ENCODE measurements around the gene TBL1X.
"Not testable (repeated sequence)": the region's sequence is repeated elsewhere in the genome, so short reads cannot be mapped to it uniquely, and the experiment has no call there.

Gene TBL1X

GRCh38 chrX:9459186-9459748, 5.6 kb upstream of the TBL1X start:
- no peak for DNase-seq

- DNase-seq: no peak
These were observed 3.8 kb upstream of the TBL1X start for GRCh38 chrX:9461087-9461486.

DNA sequence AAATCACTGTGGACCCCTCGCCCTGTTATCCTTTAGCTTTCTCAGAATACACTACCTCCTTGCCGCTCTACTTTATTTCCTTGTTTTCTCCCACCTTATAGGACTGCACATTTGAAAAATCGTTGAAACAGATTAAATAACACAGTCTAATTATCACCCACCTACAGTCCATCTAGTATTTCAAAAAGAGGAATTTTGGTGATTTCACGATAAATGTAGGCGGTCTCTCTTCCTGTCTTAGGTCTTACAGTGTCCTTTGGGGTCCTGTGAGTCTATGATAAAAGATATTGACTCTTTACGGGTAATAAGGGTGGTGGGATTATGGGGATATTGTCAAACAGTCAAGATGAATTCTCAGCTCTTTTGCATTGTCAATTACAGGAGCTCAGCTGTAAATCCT, 2.4 kb upstream of the TBL1X start:
- DNase-seq: no peak

- DNase-seq: no peak
These were observed 694 bp downstream of the TBL1X start for GRCh38 chrX:9465380-9466123.

- DNase-seq: no peak
These were observed 1.3 kb downstream of the TBL1X start for GRCh38 chrX:9466124-9466495.

- no peak for DNase-seq
These were observed 1.9 kb downstream of the TBL1X start for GRCh38 chrX:9466736-9467135.

GRCh38 chrX:9467146-9467545, 2.3 kb downstream of the TBL1X start:
- no peak for DNase-seq

DNA sequence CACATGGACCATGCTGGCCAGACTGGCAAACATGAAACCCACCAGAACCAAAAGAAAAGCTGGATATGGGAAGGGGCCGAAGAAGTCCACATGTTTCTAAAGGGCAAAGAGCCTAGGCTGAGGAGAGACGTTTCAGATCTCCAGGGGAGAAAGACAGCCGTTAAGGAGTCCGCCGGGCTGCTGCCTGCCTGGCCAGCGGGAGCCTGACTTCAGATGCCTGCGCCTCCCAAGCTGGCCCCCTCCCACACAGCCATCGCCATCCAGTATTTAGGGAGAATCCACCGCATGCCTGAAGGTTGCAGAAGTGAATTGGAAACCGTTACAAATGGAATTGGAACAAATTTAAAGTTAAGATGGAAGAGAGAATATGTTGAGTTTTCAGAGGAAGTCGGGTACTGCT, 2.9 kb downstream of the TBL1X start:
- DNase-seq: no peak

DNA sequence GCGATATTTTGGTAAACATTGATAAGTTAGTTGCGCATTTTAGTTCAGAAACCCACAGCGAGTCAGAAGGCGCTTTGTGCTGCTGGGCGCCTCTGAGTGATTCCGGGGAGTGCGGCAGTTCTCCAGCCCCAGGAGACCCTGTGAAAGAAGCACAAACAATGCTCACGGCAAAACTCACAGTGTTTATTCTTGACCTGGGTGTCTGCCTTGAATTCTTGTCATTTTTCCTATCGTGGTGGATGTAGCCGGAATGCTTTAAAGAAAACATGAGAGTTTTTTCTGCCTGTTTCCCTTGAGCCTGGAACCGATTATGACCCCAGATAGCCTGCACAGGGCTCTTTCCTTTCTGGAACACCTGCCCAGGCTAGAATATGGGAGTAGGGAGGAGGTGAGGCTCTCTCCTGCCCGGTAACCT, 6.7 kb downstream of the TBL1X start:
- DNase-seq: no peak

DNA sequence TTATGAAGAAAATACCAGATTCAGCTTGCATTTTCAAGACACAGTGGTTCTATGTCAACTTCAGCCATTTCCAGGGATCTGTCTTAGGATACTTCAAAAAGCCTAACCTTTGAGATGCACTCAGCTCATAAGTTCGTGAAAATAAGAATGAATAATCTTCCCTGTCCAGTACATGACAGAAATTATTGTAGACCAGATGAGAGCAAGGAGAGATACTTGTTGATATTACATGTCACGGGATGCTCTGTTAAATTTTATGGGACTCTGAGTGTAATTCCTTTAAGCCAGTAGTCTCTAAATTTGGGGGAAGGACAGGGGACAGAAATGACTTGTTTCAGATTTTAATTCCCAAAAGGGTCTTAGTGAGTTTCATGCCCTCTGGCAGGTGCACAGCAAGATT, 8.8 kb downstream of the TBL1X start:
- no peak for DNase-seq

DNA sequence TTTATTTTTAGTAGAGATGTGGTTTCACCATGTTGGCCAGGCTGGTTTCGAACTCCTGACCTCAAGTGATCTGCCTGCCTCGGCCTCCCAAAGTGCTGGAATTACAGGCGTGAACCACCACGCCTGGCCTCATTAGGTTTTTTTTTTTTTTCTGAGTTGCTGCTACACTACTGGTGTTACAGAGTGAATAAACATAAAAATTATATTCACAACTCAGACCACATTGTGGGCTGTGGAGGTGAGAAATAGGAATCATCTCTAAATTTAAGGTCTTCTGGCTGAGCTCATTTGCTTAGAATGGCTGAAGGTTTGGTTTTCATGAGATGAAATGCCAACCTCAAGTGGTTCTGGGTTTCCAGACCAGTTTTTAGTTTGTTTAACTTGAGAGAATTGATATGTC, 10.6 kb downstream of the TBL1X start:
- DNase-seq: not testable (repeated sequence)

DNA sequence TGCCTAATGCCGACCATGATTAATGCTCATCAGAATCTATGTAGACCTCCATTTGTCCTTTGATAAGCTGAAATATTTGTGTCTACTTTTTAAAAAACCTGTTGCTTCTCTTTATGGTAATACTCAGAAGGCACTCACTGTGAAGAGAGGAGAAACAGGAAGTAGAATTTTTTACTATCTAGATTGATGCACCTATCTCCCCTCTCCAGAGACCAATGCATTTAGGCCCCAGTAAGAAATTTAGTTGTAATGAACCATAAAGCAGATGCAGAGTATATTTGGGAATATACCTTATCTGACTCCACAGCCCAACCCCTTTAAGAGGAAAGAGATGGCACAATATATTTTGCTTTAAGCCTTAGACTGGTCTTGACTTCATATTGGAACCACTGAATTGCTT, 11.1 kb downstream of the TBL1X start:
- no peak for DNase-seq

DNA sequence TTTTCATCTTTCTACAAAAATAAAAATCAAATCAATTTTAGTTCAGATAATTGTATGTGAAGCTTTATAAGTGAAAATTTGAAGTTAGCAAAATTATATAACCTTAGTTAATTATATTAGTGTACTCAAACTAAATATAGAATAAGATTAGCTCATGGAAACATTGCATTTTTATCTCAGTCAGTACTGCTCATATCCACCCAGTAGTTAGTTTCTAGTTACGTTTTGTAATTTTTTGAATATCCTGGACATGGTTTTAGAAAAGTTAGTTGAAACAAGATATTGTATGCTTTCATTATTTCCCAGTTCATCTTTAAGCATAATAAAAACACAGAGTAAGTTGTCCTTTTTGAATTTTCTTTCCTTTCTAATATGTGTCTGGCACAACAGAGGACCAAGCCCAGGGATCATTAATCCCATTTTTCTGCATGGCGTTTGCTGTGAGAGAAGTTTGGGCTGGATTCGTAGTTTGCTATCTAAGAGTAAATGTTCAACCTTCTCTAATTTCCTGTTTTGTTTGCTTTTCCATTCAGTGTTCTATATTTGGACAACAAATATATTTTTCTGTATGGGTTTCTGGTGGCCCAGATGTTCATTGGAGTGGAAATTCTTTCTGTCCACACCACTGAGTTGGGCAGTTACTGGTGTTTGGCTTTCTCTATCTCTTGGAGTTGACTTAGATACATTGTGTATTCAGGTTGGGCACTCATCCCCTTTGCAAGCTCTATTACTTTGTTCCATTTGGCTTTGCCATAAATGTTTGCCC, 12.1 kb downstream of the TBL1X start:
- DNase-seq: no peak

- DNase-seq: no peak
These were observed 17.6 kb downstream of the TBL1X start for GRCh38 chrX:9482408-9482807.

- DNase-seq: no peak
These were observed 18.0 kb downstream of the TBL1X start for GRCh38 chrX:9482837-9483236.

- no peak for DNase-seq
These were observed 18.5 kb downstream of the TBL1X start for GRCh38 chrX:9483376-9483775.

DNA sequence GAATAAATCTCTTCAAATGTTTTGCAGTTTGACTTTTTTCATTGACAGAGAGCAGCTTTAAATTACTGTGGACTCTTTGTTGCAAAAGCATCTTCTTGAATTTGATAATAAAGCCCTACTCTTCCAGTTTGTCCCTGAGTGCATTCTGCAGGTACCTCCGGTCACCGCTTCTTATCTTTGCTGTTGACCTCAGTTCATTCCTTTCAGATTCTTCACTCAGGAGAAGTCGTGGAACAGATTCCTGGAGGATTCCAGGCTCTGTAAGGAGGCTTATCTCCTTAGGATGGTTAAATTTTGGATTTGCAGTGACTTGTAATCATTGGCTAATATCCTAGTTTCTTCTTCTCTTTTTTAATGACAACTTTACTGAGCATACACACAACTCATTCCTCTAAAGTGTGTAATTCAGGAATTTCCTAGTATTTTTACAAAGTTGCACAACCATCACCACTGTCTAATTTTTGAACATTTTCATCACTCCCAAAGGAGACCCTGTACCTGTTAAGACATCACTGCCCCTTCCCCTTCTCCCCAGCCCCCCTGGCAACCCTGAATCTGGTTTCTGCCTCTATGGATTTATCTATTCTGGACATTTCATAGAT, 22.0 kb downstream of the TBL1X start:
- no peak for DNase-seq

DNA sequence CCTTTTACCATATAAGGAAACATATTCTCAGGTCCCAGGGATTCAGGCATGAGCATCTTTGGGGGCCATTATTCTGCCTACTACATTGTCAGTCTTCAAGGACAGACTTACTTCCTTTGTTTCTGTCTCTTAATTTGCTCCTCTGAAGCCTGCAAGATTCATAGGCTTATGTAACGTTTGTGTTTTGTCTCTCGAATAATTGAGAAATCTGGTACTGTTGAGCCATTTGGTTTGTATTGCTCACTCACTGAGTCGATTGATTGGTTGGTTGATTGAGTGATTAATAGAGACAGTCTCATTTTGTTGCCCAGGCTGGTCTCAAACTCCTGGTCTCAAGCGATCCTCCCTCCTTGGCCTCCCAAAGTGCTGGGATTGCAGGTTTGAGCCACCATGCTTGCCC, 23.7 kb downstream of the TBL1X start:
- no peak for DNase-seq

GRCh38 chrX:9489234-9489633, 24.4 kb downstream of the TBL1X start:
- DNase-seq: no peak

DNA sequence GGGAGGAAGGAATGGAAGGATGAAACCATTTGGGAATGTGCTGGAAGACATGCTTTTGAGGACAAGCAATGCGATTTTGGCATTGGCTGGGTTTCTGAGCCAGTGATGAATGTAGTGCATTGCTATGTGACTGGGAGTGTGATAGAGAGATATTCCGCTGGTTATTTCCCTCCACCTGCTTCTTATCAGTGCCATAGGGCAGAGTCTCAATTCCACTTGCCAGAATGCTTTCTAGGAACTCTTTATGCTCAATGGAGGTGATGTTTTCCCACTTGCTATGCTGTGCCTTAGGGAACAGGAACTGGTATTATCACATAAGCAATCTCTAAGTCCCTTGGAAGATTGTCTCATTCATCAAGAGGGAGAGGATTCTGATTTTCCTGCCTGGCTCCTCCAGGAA, 28.0 kb downstream of the TBL1X start:
- no peak for DNase-seq

- no peak for DNase-seq
These were observed 29.1 kb downstream of the TBL1X start for GRCh38 chrX:9493936-9494335.

DNA sequence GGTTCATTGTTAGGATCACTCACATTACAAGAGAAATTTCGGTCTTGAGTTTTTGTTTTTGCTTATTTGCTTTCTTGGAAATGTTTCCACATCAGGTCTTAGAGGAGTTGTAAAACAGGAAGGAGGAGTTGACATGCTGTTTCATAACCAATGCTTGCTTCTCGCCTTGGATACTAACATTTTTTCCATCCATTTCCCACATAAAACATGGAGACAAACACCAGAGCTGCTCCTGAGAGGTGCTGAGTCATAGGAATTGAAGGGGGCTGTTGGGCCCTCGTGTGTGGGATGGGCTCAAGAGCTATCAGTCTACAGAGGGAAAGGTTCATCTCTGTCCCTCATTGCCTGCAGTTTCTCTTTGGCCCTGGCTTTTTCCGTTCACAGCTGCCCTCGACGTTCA, 29.9 kb downstream of the TBL1X start:
- DNase-seq: no peak

- no peak for DNase-seq
These were observed 30.6 kb downstream of the TBL1X start for GRCh38 chrX:9495496-9495895.

DNA sequence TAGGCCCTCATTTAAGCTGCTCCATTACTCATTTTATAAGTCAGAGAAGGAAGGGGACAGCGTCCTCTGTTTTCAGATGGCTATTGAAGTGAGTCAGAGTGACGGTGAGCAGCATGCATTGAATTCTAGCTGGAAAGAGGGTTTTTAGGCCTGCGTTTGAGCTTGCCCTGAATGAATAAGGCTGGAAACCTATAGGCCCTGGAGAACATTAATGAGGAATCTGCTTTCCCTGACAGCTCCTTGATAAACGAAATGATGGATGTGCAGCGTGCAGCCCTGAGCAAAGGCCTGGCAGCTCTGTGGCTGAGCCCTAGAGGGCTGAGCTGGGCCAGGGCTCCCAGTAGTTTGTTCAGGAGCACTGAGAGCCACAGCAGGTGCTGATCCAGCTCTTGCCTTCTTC, 33.4 kb downstream of the TBL1X start:
- DNase-seq: no peak

Measured in T1000 (cell line).